HG02678 (cell line): ENCODE data around the gene ZNF865.

Experiments used
- ATAC-seq: cut with Tn5 transposase; IDR thresholded peaks from one replicate; pipeline ENCODE4 v1.9.1; 2021; ENCODE audit warnings: mild to moderate bottlenecking, moderate library complexity; ENCODE audit not compliant: unreplicated experiment

Gene ZNF865

GRCh38 chr19:55586976-55587668, 18.3 kb upstream of the ZNF865 start:
- ATAC-seq = peak; percentile 88

GRCh38 chr19:55588738-55589137, 16.7 kb upstream of the ZNF865 start:
- no peak for ATAC-seq

GRCh38 chr19:55590109-55590508, 15.3 kb upstream of the ZNF865 start:
- ATAC-seq = no peak

GRCh38 chr19:55590617-55591016, 14.8 kb upstream of the ZNF865 start:
- no peak for ATAC-seq

GRCh38 chr19:55591555-55591954, 13.9 kb upstream of the ZNF865 start:
- ATAC-seq = no peak

GRCh38 chr19:55592391-55593090, 12.9 kb upstream of the ZNF865 start:
- no peak for ATAC-seq

- no peak for ATAC-seq
Measured at GRCh38 chr19:55593096-55593772, 12.2 kb upstream of the ZNF865 start.

- no peak for ATAC-seq
Measured at GRCh38 chr19:55594996-55595545, 10.4 kb upstream of the ZNF865 start.

GRCh38 chr19:55596304-55596703, 9.1 kb upstream of the ZNF865 start:
- no peak for ATAC-seq

- ATAC-seq = no peak
Measured at GRCh38 chr19:55597501-55597921, 7.9 kb upstream of the ZNF865 start.

GRCh38 chr19:55598034-55598433, 7.4 kb upstream of the ZNF865 start:
- ATAC-seq = no peak

GRCh38 chr19:55598719-55599467, 6.6 kb upstream of the ZNF865 start:
- peak; percentile 50 for ATAC-seq

GRCh38 chr19:55599468-55599841, 6.0 kb upstream of the ZNF865 start, which contains the start of gene FIZ1:
FIZ1 (minus strand) TSS chr19:55599517; CDS start chr19:55597865, 1,652 bp downstream.
- ATAC-seq = peak; percentile 57

GRCh38 chr19:55599842-55600661, 5.4 kb upstream of the ZNF865 start, which contains the start of gene ZNF524:
ZNF524 (plus strand) TSS chr19:55600288; CDS start chr19:55602113, 1,825 bp downstream.
- peak; percentile 46 for ATAC-seq

- ATAC-seq = no peak
Measured at GRCh38 chr19:55600662-55601028, 4.8 kb upstream of the ZNF865 start.

- ATAC-seq = no peak
Measured at GRCh38 chr19:55601084-55601483, 4.4 kb upstream of the ZNF865 start.

- ATAC-seq = no peak
Measured at GRCh38 chr19:55602104-55603001, 3.1 kb upstream of the ZNF865 start.

GRCh38 chr19:55603115-55603514, 2.3 kb upstream of the ZNF865 start:
- ATAC-seq = no peak
